Loucy (cell line): Measurements from ENCODE around the gene SLC29A2.

Source experiments
- H2AFZ ChIP-seq: fragments of 200-600 bp; sonication (generic); 2 replicates; pipeline ENCODE4 v1.6.0; 2016; ENCODE audit warnings: antibody characterized with exemption, mild to moderate bottlenecking, low read length, moderate library complexity
- H3F3A ChIP-seq: fragments of 200-600 bp; 2 replicates; pipeline ENCODE4 v1.6.0; 2016; ENCODE audit warnings: antibody characterized with exemption, low read depth, mild to moderate bottlenecking
- H3K27me3 ChIP-seq: fragments of 200-600 bp; sonication (generic); 2 replicates; pipeline ENCODE4 v1.6.1; 2014; ENCODE audit warnings: low read length, mild to moderate bottlenecking; ENCODE audit not compliant: insufficient read depth, poor library complexity, severe bottlenecking
- H3K36me3 ChIP-seq: fragments of 200-600 bp; sonication (generic); 2 replicates; pipeline ENCODE4 v1.6.1; 2016; ENCODE audit warnings: low read length; ENCODE audit not compliant: insufficient read depth
- H3K4me1 ChIP-seq: fragments of 200-600 bp; sonication (generic); 2 replicates; pipeline ENCODE4 v1.5.1; 2014; ENCODE audit warnings: low read length, mild to moderate bottlenecking; ENCODE audit not compliant: insufficient read depth, poor library complexity, severe bottlenecking
- H3K4me2 ChIP-seq: fragments of 200-600 bp; sonication (generic); 2 replicates; pipeline ENCODE4 v1.6.0; 2014; ENCODE audit warnings: antibody characterized with exemption, low read length, low read depth, mild to moderate bottlenecking; ENCODE audit not compliant: poor library complexity, severe bottlenecking
- H3K4me3 ChIP-seq: fragments of 200-600 bp; sonication (generic); 2 replicates; pipeline ENCODE4 v1.5.1; 2014; ENCODE audit warnings: low read length, mild to moderate bottlenecking, mixed read lengths; ENCODE audit not compliant: poor library complexity, severe bottlenecking
- H3K79me2 ChIP-seq: fragments of 200-600 bp; sonication (generic); 2 replicates; pipeline ENCODE4 v1.6.1; 2014; ENCODE audit warnings: low read length; ENCODE audit not compliant: insufficient read depth
- H3K9ac ChIP-seq: fragments of 200-600 bp; sonication (generic); 2 replicates; pipeline ENCODE4 v1.6.0; 2014; ENCODE audit warnings: mild to moderate bottlenecking, low read depth, low read length, moderate library complexity; ENCODE audit not compliant: poor library complexity, severe bottlenecking
- H3K9me2 ChIP-seq: fragments of 200-600 bp; sonication (generic); replicated peaks from 2 replicates; pipeline ENCODE4 v1.6.1; 2016; ENCODE audit warnings: low read depth, low read length, mixed read lengths
- H3K9me3 ChIP-seq: fragments of 200-600 bp; sonication (generic); 2 replicates; pipeline ENCODE4 v1.6.1; 2014; ENCODE audit warnings: mild to moderate bottlenecking, antibody characterized with exemption, low read length, low read depth; ENCODE audit not compliant: insufficient read depth
- H4K20me1 ChIP-seq: fragments of 200-600 bp; sonication (generic); 2 replicates; pipeline ENCODE4 v1.6.0; 2014; ENCODE audit warnings: antibody characterized with exemption, low read length, mild to moderate bottlenecking; ENCODE audit not compliant: insufficient read depth, poor library complexity, severe bottlenecking
- EZH2phosphoT487 ChIP-seq: fragments of 200-600 bp; IDR thresholded peaks from 2 replicates; pipeline ENCODE4 v1.6.1; 2018; ENCODE audit warnings: antibody characterized with exemption, mild to moderate bottlenecking, moderate library complexity, borderline replicate concordance
- TF ChIP-seq, protein P1 (sequence below): fragments of 200-600 bp; sonication (generic); conservative IDR thresholded peaks from 2 replicates; pipeline ENCODE4 v1.5.1; 2014; ENCODE audit warnings: mild to moderate bottlenecking, antibody characterized with exemption, low read length

SLC29A2 gene

DNA sequence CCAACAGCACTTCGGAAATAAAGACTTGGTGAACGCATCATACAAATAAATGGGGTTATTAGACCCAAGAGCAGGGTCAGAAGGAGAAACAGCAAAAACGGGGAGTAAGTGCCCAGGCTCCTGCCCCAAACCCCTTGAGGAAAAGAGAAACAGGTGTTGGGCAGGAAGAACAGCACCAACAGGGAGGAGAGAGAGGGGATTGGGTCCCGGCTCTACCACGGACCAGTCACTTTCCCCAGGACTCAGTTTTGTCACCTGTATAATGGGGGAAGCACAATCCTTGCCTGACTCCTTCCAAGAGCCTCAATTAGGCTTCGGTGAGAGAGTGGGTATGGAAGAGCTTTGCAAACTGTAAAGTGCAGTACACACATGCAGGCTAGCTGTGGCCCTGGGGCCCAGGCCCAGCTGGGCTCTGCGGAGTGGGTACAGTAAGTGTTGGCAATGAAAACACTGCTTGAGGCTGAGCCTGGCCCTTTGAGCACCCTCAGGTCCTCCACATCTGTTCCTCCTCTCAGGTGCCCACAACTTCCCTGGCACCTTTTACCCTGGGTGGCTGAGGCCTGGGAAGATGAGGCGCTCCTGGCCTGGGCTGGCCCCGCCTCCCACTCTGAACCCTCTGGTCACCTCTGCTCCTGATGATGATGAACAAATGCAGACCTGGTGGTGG is 8.9 kb downstream of the SLC29A2 start:
- Histone ChIP-seq H3K36me3 (no peaks in the 10 kb centered on the region), H3K79me2 (no peaks in the 10 kb centered on the region), H3K27me3 (no peaks in the 10 kb centered on the region), H3K9me2 (no peaks in the 10 kb centered on the region), H4K20me1 (no peaks in the 10 kb centered on the region), H3K9ac (no peak overlapping the region), H3F3A (no peaks in the 10 kb centered on the region), H3K9me3 (no peaks in the 10 kb centered on the region), H3K4me2 (no peak overlapping the region), H3K4me1 (no peaks in the 10 kb centered on the region), H3K4me3 (no peak overlapping the region), H2AFZ (no peak overlapping the region)
- TF ChIP-seq, protein P1, sequence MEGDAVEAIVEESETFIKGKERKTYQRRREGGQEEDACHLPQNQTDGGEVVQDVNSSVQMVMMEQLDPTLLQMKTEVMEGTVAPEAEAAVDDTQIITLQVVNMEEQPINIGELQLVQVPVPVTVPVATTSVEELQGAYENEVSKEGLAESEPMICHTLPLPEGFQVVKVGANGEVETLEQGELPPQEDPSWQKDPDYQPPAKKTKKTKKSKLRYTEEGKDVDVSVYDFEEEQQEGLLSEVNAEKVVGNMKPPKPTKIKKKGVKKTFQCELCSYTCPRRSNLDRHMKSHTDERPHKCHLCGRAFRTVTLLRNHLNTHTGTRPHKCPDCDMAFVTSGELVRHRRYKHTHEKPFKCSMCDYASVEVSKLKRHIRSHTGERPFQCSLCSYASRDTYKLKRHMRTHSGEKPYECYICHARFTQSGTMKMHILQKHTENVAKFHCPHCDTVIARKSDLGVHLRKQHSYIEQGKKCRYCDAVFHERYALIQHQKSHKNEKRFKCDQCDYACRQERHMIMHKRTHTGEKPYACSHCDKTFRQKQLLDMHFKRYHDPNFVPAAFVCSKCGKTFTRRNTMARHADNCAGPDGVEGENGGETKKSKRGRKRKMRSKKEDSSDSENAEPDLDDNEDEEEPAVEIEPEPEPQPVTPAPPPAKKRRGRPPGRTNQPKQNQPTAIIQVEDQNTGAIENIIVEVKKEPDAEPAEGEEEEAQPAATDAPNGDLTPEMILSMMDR: no peak
- no peak for TF ChIP-seq EZH2phosphoT487

DNA sequence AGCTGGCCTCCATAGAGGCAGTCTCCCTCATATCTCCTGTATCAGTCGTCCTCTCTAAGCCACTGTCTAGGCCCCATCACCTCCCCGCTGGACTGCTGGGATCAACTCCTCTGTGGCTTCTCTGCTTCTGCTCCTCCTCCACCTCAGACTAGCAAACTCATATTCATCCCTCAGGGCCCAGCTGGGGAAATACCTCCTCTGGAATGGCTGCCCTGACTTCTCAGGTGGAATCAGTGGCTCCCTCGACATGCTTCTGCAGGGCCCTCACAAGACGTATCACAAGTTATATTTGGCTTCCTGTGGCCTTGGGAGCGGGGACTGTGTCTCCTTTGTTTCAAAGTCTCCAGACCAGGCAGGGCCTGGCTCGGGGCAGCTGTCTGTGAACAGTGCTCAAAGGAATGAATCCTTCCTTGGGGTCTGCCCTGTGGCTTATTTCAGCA is 10.0 kb downstream of the SLC29A2 start:
- TF ChIP-seq, protein P1: no peak
- TF ChIP-seq EZH2phosphoT487: no peak

DNA sequence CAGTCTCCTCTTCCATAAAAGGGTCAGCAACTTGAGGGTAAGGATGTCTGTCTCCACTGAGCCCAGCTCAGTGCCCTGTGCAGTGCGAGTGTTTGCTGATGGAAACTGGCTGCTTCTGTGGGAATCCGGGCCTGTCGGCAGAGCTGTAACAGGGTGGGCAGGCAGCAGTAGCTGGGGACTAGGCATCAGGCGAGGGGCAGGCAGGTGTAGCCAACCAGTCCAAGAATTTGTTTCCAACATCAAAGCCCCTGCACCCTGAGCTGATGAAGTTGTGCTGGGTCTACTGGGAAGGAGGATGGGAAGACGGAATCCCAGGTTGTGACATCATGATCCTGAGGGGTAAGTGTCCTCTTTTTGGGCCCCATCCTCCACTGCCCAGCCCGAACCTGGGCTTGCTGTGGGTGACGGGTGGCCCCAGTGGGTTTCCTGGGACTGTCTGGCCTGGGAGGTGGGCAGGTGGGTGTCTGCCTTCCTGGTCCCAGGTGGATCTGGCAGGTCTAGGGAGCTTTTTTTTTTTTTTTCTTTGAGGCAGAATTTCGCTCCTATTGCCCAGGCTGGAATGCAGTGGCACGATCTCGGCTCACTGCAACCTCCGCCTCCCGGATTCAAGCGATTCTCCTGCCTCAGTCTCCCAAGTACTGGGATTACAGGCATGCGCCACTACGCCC is 11.0 kb downstream of the SLC29A2 start:
- Histone ChIP-seq H3K27me3 (no peaks in the 10 kb centered on the region), H2AFZ (no peak overlapping the region), H3K9me3 (no peaks in the 10 kb centered on the region), H3K36me3 (no peaks in the 10 kb centered on the region), H3K4me2 (no peak overlapping the region), H3K4me1 (no peaks in the 10 kb centered on the region), H4K20me1 (no peaks in the 10 kb centered on the region), H3F3A (no peaks in the 10 kb centered on the region), H3K9me2 (no peaks in the 10 kb centered on the region), H3K4me3 (no peak overlapping the region), H3K9ac (no peak overlapping the region), H3K79me2 (no peaks in the 10 kb centered on the region)
- TF ChIP-seq EZH2phosphoT487: no peak
- TF ChIP-seq, protein P1: no peak

More for the DNA sequence above, 10.0 kb downstream of the SLC29A2 start:
- Histone ChIP-seq H3K4me1 (no peaks in the 10 kb centered on the region), H4K20me1 (no peaks in the 10 kb centered on the region), H3K79me2 (no peaks in the 10 kb centered on the region), H3K9ac (no peak overlapping the region), H3K4me2 (no peak overlapping the region), H3K4me3 (no peak overlapping the region), H3K36me3 (no peaks in the 10 kb centered on the region), H2AFZ (no peak overlapping the region), H3K9me3 (no peaks in the 10 kb centered on the region), H3F3A (no peaks in the 10 kb centered on the region), H3K9me2 (no peaks in the 10 kb centered on the region), H3K27me3 (no peaks in the 10 kb centered on the region)
